ENCODE data around the gene SLC2A2. TPM values are rescaled to one million over a fixed set of nuclear protein-coding genes. Genes with fewer than 3 reads are reported as not detected.
"Not testable (repeated sequence)": the region's sequence is repeated elsewhere in the genome, so short reads cannot be mapped to it uniquely, and the experiment has no call there.

Gene SLC2A2
- total and polyA plus RNA-seq, 3 donors from 2014 or later, result 0.12 TPM; not detected in 2

DNA sequence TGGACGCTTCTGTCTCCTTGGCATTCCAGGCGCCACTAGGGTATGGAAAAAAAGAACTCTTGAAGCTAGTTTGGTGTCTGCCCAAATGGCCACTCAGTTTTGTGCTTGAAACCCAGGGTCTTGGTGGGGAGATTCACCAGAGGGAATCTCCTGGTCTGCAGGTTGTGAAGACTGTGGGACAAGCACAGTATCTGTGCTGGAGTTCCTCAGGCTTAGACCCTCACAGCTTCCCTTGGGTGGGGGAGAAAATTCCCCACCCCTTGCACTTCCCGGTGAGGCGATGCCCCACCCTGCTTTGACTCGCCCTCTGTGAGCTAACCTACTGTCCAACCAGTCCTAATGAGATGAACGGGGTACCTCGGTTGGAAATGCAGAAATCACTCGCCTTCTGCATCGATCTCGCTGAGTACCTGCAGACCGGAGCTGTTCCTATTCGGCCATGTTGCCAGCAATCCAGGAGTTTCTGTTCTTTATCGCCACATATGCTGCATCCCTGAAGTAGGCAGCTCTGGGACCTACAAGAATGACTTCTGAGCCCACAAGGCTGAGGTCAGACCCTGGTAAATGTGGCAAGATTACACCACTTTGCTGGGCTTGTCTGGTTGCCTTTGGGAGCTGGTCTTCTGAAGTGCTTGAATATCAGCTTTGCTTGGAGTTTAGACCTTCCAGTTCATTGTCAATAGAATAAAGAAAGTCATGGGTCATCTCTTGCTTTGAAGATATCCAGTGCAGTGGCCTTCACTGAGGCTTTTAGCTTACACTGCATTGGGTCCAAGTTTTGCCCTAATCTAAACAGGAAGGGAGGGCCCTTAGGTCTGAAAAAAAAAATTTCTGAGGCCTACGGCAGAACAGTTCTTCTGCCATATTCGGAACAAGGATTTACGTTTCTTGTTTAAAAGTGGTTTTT, 51.0 kb downstream of the SLC2A2 start:
- WGBS, 2 donors, result 84 to 89% methylated on average over 16 of the region's 16 CpGs
- Histone ChIP-seq H3K27me3 (no peaks in the 10 kb centered on the region), H3K9me3 (no peaks in the 10 kb centered on the region), H3K27ac (no peak overlapping the region), H3K4me1 (no peaks in the 10 kb centered on the region), H3K4me3 (no peak overlapping the region), H3K36me3 (ENCODE audit: low read depth, missing control alignments) (no peaks in the 10 kb centered on the region)
- TF ChIP-seq, protein P1, sequence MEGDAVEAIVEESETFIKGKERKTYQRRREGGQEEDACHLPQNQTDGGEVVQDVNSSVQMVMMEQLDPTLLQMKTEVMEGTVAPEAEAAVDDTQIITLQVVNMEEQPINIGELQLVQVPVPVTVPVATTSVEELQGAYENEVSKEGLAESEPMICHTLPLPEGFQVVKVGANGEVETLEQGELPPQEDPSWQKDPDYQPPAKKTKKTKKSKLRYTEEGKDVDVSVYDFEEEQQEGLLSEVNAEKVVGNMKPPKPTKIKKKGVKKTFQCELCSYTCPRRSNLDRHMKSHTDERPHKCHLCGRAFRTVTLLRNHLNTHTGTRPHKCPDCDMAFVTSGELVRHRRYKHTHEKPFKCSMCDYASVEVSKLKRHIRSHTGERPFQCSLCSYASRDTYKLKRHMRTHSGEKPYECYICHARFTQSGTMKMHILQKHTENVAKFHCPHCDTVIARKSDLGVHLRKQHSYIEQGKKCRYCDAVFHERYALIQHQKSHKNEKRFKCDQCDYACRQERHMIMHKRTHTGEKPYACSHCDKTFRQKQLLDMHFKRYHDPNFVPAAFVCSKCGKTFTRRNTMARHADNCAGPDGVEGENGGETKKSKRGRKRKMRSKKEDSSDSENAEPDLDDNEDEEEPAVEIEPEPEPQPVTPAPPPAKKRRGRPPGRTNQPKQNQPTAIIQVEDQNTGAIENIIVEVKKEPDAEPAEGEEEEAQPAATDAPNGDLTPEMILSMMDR (IDR thresholded peaks at IDR 0.05), result no peak
- TF ChIP-seq POLR2A (IDR thresholded peaks at IDR 0.05), result no peak
- intact Hi-C loops (cut with DNase I; ENCODE audit: low total_unique reads), result no loop called here
- no peak for DNase-seq

DNA sequence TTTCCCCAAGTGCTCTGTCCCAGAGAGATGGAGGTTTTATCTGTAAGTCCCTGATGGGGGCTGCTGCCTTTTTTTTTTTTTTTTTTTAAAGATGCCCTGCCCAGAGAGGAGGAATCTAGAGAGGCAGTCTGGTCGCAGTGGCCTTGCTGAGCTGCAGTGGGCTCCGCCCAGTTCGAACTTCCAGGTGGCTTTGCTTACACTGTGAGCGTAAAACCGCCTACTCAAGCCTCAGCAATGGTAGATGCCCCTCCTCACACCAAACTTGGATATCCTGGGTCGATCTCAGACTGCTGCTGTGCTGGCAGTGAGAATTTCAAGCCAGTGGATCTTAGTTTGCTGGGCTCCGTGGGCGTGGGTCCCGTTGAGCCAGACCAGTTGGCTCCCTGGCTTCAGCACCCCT, 51.6 kb downstream of the SLC2A2 start:
- no peak overlapping the region for H3K27ac ChIP-seq
- 77 to 79% methylated on average over 6 to 9 of the region's 9 CpGs for WGBS, 2 donors
- no peaks in the 10 kb centered on the region for H3K9me3 ChIP-seq
- DNase-seq, result no peak
- H3K36me3 ChIP-seq (ENCODE audit: low read depth, missing control alignments), result no peaks in the 10 kb centered on the region
- no peaks in the 10 kb centered on the region for H3K27me3 ChIP-seq
- no peak overlapping the region for H3K4me3 ChIP-seq
- H3K4me1 ChIP-seq, result no peaks in the 10 kb centered on the region
- TF ChIP-seq, protein P1 (IDR thresholded peaks at IDR 0.05), result no peak
- TF ChIP-seq POLR2A (IDR thresholded peaks at IDR 0.05), result no peak
- intact Hi-C loops (cut with DNase I; ENCODE audit: low total_unique reads), result no loop called here

DNA sequence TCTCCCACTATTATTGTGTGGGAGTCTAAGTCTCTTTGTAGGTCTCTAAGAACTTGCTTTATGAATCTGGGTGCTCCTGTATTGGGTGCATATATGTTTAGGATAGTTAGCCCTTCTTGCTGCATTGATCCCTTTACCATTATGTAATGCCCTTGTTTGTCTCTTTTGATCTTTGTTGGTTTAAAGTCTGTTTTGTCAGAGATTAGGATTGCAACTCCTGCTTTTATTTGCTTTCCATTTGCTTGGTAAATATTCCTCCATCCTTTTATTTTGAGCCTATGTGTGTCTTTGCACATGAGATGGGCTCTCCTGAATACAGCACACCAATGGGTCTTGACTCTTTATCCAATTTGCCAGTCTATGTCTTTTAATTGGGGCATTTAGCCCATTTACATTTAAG, 53.6 kb downstream of the SLC2A2 start:
- H3K4me3 ChIP-seq; H3K9me3 ChIP-seq; H3K36me3 ChIP-seq (ENCODE audit: low read depth, missing control alignments); H3K27ac ChIP-seq; DNase-seq; H3K4me1 ChIP-seq; intact Hi-C loops (cut with DNase I; ENCODE audit: low total_unique reads); H3K27me3 ChIP-seq: not testable (repeated sequence)

DNA sequence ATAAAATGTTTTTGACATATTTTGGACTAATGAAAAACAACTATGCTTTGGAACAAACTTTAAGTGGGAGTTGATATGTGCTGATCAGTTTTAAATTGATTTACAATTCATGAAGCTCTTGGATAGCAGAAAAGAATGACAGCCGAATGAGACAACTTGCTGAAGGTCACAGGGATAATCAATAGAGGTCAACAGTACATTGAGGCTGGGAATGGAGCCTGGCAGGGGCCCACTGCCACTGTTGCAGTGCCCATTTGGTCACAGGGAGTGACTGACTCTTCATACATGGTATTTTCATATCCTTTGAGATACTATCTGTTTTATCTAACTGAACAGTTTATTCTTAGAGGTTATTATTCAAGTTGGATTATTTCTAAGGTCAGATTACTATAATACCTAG, 59.4 kb downstream of the SLC2A2 start:
- WGBS, 2 donors, result 80 to 85% methylated on average over 1 of the region's 1 CpG
- no peak overlapping the region for H3K27ac ChIP-seq
- intact Hi-C loops (cut with DNase I; ENCODE audit: low total_unique reads), result loop anchor here (10.0 kb wide), 1 partner anchor 598 kb away; no protein-coding TSS in a partner anchor
- no peak for DNase-seq
- TF ChIP-seq, protein P1 (IDR thresholded peaks at IDR 0.05), result no peak
- TF ChIP-seq POLR2A (IDR thresholded peaks at IDR 0.05), result no peak
- H3K4me1 ChIP-seq, result no peaks in the 10 kb centered on the region
- no peaks in the 10 kb centered on the region for H3K27me3 ChIP-seq
- no peak overlapping the region for H3K4me3 ChIP-seq
- H3K9me3 ChIP-seq, result no peaks in the 10 kb centered on the region
- H3K36me3 ChIP-seq (ENCODE audit: low read depth, missing control alignments), result no peaks in the 10 kb centered on the region

DNA sequence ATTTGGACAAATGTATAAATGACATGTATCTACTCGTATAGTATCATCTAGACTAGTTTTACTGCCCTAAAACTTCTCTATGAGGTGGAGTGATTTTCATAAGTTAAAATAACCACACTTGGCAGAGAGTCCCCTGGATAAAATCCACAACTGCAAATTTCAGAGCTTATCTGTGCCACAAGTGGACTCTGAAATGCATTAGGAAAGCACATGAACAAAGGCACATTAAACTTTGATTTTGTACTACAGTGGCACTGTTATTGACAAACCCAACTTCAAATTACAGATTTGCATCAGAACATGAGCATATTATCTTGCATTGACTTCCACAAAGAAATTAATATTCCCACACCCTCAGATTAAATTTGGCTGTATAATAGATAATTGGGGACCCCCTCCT, 60.0 kb downstream of the SLC2A2 start:
- intact Hi-C loops (cut with DNase I; ENCODE audit: low total_unique reads), result loop anchor here (10.0 kb wide), 1 partner anchor 598 kb away; no protein-coding TSS in a partner anchor
- H3K27ac ChIP-seq, result no peak overlapping the region
- no peaks in the 10 kb centered on the region for H3K27me3 ChIP-seq
- TF ChIP-seq POLR2A (IDR thresholded peaks at IDR 0.05), result no peak
- TF ChIP-seq, protein P1 (IDR thresholded peaks at IDR 0.05), result no peak
- 68 to 70% methylated on average over 1 of the region's 1 CpG for WGBS, 2 donors
- no peaks in the 10 kb centered on the region for H3K4me1 ChIP-seq
- no peak for DNase-seq
- no peak overlapping the region for H3K4me3 ChIP-seq
- no peaks in the 10 kb centered on the region for H3K36me3 ChIP-seq (ENCODE audit: low read depth, missing control alignments)
- H3K9me3 ChIP-seq, result no peaks in the 10 kb centered on the region
